NB4 (cell line): ENCODE measurements around the gene EXOSC3.

Source experiments
- POLR2A ChIP-seq: IDR thresholded peaks from 2 replicates; pipeline ENCODE4 v1.6.1; 2011; ENCODE audit warnings: mild to moderate bottlenecking; ENCODE audit not compliant: insufficient read length; ENCODE audit errors: extremely low read depth
- TF ChIP-seq, protein P1 (sequence below): IDR thresholded peaks from one replicate; pipeline ENCODE4 v1.5.1; 2012; ENCODE audit warnings: low read depth, low read length

DNA sequence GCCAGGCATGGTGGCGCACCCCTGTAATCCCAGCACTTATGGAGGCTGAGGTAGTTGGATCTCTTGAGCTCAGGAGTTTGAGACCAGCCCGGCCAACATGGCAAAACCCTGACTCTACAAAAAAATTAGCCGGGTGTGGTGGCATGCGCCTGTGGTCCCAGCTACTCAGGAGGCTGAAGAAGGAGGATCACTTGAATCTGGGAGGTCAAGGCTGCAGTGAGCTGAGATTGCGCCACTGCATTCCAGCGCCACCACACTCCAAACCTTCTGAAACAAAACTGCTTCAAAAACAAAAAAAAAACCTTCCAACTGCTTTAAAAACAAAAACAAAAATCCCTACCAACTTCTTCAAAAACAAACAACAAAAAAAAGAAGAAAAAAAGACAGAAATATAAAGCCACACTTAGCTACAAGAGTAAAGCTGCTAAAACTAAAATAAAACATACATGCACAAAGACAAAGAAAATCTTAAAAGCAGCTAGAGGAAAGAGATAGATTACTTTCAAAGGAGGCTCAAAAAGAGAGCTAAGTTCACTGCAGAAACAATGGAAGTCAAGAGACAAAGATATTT is 27.1 kb upstream of the EXOSC3 start:
- TF ChIP-seq, protein P1, sequence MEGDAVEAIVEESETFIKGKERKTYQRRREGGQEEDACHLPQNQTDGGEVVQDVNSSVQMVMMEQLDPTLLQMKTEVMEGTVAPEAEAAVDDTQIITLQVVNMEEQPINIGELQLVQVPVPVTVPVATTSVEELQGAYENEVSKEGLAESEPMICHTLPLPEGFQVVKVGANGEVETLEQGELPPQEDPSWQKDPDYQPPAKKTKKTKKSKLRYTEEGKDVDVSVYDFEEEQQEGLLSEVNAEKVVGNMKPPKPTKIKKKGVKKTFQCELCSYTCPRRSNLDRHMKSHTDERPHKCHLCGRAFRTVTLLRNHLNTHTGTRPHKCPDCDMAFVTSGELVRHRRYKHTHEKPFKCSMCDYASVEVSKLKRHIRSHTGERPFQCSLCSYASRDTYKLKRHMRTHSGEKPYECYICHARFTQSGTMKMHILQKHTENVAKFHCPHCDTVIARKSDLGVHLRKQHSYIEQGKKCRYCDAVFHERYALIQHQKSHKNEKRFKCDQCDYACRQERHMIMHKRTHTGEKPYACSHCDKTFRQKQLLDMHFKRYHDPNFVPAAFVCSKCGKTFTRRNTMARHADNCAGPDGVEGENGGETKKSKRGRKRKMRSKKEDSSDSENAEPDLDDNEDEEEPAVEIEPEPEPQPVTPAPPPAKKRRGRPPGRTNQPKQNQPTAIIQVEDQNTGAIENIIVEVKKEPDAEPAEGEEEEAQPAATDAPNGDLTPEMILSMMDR: no peak
- TF ChIP-seq POLR2A: no peak
